Activated CD4-positive, CD25-positive, alpha-beta regulatory T cell treated with anti-CD3 and anti-CD28 coated beads, Interleukin-2, amount 50 U/mL, for 16 hours (primary cell): ENCODE results near the gene ESYT3.
A peak's percentile ranks its signal among the peaks of the same experiment; 100 is the strongest.
"Not testable (repeated sequence)": the region's sequence is repeated elsewhere in the genome, so short reads cannot be mapped to it uniquely, and the experiment has no call there.

ENCODE experiments used
- DNase-seq: peaks from one replicate; pipeline ENCODE4 v3.0.0-alpha.2; 2020; ENCODE audit warnings: low read depth, low spot score

ESYT3 gene

DNA sequence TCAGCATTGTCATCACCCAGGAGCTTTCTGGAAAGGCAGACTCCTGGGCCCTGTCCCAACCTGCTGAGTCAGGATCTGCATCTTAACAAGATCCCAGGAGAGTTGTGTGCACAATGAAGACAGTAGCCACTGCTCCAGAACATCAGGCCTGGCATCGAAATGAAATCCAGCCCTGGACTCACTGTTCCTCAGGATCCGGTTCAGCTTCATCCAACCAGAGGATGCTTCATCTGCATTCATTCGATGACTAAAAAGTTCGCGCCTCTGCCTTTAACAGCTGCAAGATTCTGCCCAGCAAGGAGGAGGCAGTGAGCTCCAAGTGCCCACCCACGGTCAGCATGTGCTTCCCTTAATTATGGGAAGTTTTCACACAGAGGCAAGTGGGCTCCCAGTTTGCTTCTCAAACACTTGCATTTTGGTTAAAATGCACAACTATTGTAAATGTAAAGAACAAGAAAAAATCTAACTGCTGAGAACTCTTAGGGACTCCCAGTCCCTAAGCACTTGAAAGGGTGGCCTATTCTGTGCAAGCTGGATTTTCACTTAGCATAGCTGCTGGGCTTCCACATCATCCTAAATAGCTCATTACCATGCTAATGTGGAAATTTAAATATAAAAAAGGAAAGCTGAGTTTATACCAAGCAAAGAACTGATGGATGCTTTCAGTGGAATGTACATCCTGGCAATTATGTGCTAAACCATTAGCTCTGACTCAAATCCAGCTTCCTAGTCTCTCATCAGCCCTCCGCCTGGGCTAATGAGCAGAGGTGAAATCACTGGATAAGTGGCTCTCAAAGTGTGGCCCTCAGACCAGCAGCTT lies 25.5 kb upstream of the ESYT3 start:
- no peak for DNase-seq

DNA sequence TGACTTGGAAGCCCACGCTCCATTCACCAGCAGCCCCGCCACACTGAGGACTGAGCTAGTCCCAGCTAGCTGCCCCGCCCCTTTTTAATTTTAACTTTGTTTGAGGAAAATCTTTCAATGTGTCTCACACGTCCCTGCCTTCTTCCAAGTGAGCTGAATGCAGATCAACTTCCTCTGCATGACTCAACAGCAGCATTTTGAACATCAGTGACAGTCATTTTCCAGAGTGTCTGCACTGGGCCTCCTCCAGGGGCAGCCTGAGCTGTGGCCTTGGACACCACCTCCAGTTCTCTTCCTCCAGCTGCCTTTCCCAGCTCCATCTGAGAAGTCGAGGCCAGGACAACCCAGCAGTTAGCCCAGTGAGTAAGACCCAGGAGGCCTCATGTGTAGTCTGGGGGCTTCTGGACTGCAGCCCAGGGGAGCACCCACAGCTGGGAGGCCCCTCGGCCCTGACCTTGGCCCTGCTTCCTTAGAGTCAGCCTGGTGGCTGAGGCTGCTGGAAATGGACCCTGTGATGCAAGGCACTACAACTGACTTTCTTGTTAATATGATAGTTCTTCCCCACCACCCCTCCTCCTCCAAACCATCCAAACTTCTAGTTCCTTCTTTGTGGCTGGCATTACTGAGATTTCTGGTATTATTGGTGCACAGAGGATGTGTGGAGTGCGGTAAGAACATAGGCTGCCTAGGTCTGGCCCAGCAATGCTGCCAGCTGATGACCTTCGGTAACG lies 21.4 kb upstream of the ESYT3 start:
- no peak for DNase-seq

DNA sequence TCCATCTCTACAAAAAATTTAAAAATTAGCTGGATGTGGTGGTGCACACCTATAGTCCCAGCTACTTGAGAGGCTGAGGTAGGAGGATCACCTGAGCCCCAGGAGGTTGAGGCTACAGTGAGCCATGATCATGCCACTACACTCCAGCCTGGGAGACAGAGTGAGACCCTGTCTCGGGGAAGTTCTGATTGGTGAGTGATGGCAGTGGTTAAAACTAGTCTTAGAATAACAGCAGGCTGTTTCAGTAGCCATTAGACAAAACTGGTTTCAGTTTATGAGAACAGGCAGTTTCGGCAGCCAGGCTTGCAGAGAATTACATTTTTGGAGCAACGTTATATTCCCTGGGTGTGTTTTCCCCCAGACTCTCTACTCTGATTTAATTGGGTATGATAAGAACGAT lies 18.2 kb upstream of the ESYT3 start:
- DNase-seq: not testable (repeated sequence)

DNA sequence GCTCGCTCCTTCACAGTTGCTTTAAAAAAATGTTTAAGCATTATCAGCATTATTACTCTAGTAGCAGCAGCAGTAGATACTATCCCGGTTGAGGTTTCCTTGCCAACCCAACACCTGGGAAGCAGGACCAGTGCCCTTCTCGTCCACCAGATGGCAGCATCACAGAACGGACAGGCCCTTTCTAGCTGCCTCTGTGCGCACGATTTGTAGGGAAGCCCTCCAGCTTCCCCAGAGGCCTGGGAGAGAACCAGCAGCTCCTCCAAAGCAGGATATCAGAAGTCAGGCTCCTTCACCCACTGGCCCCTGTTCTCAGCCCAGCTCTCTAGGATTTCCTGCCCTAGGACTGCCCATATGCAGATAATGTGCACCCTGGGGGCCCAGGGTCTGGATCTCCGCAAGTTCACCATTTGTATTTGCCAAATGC lies 16.8 kb upstream of the ESYT3 start:
- DNase-seq: peak; percentile 25

DNA sequence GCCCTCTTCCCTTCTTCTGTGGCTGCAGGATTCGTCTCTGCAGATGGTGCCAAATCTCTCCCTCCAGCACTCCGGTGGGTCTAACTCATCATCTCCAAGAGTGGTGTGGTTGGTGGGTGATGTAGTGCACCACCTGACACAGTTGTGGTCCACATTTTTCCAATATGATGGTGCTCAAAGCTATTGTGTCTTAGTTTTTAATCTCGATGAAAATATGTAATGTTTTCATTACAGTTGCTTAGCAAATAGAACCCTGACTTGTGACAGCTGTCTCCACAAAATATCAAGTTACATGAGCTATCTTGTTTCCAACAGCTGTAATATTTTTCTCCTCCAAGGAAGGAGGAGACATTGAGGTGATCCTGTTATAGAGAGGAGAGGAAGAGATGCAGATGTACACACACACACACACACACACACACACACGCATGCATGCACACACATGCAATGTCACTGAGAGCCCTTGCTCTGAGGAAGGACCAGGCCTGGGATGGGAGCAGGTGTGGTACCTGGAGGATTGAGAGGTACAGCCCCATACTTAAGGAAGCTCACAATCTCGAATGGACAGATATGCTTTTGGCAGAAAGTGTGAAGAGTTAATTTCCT lies 15.7 kb upstream of the ESYT3 start:
- DNase-seq: no peak

DNA sequence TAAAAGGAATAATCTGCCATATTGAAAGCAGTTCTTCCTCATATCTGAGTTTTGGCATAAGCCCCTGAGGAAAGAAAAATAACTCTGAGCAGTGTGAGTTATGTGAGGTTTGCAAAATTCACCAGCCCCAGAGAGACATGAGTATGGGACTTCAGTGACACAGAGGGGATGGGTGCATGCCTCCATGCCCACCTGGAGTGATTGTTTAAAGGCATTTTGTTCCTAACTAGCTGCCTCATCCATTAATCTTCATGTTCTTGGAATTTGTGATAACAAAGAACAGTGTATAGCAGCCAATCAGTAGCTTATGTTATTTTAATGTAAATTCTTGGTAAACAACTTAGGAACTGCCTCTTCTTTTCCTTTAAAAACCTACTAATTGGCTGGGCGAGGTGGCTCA lies 11.1 kb upstream of the ESYT3 start:
- no peak for DNase-seq

DNA sequence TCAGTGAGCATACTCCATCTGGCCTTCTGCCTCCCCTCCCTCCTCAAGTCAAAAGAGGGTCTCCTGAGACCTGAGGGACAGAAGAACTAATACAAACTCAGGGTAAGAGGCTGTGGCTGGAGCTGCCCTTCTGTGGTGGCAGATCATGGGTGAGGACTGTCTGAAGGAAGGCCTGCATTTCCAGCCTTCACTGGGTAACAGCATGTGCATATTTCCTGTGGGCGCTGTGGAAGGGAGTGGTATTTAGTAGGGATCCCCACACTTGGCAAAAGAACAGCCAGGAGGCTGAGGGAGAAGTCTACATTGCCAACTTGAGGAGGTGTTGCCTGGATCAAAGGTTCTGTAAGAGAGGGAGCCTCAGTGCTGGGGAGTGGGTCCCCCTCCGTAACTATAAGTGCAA lies 10.1 kb upstream of the ESYT3 start:
- no peak for DNase-seq

DNA sequence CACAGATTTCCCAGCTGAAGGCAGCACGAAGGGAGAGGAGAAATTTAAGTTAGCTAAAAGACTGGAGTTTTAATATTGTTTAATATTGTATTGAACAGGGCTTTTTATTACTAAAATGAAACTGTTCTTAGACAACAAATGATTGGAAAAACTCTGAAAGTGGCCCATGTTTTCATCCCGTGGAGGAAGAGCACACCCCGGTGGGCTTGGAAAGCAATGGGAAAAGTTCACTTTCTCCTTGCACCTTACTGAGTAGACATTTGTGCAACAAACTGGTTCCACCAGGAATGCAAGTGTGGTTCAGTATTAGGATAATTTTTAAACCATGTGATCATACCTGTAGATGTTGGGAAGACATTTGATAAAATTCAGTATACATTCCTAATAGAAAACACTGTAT lies 8.2 kb upstream of the ESYT3 start:
- DNase-seq: no peak

DNA sequence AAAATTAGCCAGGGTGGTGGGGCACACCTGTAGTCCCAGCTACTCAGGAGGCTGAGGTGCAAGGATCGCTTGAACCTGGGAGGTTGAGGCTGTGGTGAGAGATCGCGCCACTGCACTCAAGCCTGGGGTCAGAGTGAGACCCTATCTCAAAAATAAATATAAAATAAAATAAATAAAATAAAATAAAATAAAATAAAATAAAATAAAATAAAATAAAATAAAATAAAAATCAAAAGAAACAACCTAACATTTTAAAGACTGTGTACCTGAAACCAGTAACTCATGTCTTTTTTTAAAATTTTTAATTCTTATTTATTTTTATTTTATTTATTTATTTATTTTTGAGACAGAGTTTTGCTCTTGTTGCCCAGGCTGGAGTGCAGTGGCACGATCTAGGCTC lies 7.7 kb upstream of the ESYT3 start:
- DNase-seq: not testable (repeated sequence)

DNA sequence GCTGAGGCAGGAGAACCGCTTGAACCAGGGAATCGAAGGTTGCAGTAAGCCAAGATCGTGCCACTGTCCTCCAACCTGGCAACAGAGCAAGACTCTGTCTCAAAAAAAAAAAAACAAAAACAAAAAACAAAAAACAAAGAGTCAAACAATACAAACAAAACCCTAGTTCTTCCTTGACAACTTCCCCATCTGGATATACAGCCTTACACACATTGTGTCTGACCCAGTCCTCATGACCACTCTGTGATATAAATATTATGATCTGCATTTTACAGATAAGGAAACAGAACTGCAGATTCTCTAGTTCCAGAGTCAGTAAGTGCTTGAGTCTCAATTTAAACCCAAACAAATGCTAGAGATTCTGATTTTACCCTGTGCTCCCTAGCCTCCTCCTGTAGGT lies 4.8 kb upstream of the ESYT3 start:
- DNase-seq: no peak

DNA sequence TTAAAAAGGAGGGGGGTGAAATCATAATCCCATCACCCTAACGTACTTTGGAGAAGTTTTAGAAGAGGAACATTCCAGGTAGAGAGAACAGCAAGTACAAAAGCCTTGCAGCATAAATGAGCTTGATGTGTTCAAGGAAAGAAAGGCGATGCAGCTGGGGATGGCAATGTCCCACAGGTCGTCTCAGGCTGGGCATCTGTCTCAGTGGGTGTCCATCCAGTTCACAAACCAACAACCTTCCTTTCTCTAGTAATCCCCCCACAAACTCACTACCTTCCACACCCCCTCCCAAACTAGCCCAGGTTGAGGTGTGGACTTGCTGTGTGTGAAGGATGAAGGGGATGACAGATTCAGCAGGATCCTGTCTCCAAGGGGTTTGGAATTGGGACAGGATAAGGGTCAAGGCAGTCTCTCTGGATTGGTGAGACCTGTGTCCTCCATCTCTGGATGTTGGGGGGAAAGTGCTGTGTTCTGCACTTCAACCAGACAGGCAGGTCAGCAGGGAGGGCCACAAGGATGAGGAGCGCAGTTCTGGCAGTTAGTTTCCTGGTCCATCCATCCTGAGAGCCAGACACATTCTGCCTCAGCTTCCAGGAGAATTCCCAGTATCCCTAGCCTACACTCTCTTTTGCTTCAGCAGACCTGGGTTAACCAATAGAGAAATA lies 1.7 kb upstream of the ESYT3 start:
- DNase-seq: no peak

DNA sequence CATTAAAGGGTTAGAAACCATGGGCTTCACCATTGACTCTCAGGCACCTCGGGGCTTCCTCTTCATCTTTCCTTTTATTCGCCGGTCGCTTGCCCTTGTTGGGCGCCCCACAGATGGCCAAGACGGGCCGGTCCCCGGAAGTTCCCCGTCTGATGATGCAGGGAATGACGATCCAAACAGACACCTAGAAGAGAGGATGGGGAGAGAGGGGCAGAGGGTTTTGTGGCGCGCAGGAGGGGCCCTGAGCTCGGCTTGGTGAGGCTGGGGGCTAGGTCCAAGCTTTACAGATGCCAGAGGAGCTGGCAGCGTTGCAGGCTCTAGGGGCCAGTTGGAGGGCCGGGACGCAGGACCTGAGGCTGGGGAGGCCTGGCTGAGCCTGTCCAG lies 532 bp upstream of the ESYT3 start:
- no peak for DNase-seq

DNA sequence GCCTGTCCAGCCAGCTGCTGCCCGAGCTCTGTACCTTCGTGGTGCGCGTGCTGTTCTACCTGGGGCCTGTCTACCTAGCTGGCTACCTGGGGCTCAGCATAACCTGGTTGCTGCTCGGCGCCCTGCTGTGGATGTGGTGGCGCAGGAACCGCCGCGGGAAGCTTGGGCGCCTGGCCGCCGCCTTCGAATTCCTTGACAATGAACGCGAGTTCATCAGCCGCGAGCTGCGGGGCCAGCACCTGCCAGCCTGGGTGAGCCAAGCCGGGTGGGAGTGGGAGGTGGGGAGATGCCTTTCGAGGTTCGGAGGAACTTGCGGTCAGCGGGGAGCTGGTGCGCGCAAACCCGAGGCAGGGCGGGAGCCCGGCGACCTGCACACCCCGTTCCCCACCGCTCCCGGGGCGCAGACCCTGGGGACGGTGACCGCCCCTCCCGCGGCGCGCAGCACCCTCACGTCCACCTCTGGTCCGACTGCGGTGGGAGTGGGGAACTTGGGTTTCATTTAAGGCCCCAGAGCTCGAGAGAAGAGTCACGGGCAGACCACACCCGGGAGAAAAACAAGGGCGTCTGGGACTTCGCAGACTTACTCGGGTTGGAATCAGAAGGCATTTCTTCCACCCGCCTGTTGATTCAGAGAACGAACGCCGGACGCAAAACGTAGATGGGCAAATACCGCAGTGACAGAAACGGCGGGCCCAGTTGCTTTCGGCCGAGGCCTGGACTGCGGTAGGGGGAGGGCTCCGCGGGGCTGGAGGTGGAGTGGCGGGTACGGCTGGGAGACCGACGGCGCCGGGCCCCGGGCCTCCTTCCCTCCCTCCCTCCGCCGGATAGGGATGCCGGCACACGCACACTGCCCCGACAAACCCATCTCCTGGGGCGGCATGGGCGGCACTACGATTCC lies 708 bp downstream of the ESYT3 start:
- DNase-seq: no peak

DNA sequence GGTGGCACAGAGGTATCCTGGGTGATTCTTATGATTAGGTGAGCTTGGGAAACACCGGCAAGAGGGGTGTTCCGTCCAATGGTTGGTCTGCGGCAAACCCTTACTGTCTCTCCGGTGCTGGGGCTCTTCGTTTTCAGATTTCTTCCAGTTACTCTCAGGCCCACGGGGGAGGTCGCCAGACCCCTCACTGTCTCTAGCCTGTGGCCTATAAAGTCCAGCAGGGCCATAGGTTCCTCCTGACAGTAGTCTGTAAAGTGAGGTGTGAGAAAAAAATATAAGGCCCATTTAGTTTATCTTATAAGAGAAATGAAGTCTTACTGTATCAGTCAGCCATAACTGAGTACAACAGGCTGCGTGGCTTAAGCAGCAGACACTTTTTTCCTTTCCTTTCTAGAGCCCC lies 1.4 kb downstream of the ESYT3 start:
- DNase-seq: no peak

DNA sequence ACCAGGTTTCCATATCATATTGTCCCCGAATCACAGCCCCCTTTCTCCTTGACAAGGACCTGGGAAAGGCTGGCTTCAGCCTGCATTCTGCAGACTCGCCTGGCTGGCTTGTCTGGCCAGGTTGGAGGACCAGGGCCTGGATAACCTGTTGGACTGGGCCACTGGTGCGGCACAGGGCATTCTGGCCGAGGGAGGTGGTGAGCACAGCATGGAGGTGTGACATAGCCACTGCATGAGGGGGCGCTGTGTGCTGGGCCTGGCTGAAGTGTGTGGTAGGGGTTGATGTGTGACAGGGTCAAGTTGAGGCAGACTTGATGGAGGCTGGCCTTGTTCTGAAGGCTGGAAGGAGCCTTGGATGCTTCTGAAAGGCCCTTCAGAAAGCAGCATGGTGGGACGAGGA lies 2.9 kb downstream of the ESYT3 start:
- no peak for DNase-seq

DNA sequence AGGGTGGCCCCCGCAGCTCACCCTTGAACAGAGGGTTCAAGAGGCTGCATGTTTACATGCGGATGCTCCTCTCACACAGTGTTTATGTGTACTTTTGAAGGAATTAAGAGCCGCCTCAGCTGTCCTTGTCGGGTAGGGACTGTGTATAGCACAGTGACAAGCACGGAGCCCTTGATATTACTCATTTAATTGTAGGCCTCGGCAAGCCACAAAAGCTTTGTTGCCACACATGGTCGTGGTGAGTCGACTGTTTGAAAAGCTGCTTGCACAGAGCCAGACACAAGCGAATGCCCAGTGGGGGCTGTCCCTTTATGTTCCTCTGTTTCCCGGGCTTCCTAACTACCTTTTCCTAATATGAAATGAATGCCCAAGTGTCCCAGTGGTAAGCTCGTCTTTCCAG lies 4.5 kb downstream of the ESYT3 start:
- DNase-seq: no peak

DNA sequence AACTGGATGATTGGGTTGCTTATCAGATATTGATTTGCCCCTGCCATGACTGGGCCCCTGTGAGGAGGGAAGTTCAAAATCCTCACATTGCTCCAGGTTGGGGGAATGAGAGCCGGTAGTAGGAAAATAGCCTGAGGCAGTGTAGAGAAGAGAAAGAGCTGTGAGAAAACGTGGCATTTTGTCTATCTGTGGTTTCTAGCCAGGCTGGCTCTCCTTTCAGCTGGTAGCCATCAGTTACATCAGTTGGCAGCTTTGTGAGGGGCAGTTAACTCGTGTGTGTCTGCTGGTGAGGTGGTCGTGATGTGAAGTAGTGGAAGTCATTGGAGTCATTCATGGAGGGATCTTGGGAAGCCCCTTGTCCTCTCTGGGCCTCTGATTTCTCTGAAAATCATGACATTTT lies 5.2 kb downstream of the ESYT3 start:
- DNase-seq: no peak

DNA sequence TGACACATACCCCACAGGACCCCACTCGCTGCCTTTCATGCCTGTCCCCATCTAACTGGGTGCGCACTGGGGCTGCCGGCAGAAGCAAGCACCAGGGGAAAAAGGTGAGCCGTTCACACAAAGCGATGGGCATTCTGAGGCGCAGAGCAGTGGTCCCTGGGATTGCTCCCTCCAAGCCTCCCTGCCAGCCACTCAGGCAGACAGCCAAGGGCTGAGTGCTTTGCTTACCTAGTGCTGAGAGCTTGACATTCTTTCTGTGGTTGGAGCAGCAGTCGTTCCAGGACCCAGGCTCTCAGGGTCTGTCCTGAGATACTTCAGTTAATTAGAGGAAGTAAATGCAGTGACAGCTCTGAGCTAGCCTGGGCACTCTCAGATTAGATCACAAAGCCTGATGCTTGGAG lies 5.7 kb downstream of the ESYT3 start:
- no peak for DNase-seq

DNA sequence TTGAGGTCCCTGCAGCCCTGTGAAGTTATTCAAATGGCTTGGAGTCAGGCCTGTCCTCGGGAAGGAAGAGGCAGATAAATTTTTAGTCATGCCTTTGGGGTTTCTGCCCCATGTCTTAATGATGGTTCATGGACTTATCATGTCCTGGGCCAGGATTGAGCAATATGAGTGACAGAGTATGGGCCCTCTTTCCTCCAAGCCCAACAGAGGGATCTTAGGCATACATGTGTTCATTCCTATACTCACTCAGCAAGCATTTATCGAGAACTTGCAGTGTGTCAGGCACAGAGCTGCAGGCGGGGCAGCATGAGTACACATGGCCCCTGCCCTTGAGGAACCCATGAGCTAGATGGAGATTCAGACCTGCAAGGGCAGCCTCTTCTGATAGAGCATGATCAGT lies 6.2 kb downstream of the ESYT3 start:
- DNase-seq: no peak

DNA sequence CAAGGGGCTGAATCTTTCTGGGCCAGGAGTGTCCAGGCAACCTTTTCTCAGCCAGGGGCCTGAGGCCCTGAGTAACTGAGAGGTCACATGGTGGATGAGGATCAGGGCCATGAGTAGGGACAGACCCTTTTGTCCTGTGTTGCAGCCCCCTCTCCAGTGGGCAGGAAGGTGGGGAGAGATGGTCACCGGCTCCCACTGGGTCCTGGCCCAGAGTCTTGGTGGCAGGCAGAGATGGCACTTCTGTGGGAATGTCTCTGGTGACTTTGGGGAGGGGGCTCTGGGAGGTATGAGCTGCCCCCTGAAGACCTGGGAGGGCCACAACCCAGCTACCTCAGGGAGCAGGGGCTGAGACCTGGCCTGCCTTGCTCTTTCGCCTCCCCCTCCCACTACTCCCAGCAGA lies 6.8 kb downstream of the ESYT3 start:
- no peak for DNase-seq

DNA sequence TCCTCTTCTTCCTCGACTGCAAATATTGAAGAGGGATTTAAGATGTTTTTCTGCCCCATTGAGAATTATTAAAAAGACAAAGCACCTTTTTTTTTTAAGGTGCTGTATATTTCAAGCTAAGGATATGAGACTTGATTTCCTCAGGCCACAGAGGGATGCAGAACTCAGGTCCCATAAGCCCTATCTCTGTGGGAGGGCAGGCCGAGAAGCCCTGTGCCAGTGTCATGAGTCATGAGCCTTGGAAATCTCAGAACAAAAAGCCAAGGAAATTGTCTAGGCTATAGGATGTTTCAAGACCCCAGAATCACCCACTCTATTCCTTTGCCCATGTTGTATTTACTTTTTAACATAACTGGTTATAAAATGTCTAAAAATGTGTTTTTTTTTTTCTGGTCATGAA lies 7.3 kb downstream of the ESYT3 start:
- no peak for DNase-seq
